ENCODE data around the gene IL1R2. TPM values are rescaled to one million over a fixed set of nuclear protein-coding genes. Genes with fewer than 3 reads are reported as not detected.

Gene IL1R2
- total RNA-seq: not detected in 2 replicates

DNA sequence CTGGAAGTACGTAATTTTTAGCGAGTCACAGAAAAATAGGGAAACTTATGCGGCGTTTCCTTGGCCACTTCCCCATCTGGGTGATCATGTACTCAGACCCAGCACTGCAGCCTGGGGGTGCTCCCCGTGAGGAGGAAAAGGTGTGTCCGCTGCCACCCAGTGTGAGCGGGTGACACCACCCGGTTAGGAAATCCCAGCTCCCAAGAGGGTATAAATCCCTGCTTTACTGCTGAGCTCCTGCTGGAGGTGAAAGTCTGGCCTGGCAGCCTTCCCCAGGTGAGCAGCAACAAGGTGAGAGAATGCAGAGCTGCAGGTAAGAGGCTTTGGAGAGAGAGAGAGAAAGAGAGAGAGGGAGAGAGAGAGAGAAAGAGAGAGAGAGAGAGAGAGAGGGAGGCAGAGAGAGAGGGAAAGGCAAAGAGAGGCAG, at the start of gene IL1R2:
Gene IL1R2 (plus strand): TSS at position 240 of the 425 bp plus-strand sequence. CDS start 16,616 bp downstream, outside the sequence.
- no peak for DNase-seq (ENCODE audit: extremely low read depth, low read depth, low spot score)

DNA sequence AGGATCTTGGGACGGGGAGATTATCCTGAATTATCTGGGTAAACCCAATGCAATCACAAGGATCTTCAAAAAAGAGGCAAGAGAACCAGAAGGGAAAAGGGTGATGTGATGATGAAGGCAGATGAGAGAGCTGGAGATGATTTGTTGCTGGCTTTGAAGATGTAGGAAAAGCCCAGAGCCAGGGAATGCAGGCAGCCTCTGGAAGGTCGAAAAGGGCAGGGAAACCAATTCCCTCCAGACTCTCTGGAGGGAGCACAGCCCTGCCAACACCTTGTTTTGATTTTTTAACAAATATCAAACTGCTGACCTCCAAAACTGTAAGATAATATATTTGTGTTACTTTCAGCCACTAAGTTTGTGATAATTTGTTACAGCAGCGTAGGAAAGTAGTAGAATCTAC, 48.9 kb upstream of the IL1R2 start:
- no peak for DNase-seq (ENCODE audit: extremely low read depth, low read depth, low spot score)

- no peak for DNase-seq (ENCODE audit: extremely low read depth, low read depth, low spot score)
Observed at GRCh38 chr2:101946372-101947039, 45.3 kb upstream of the IL1R2 start.

- no peak for DNase-seq (ENCODE audit: extremely low read depth, low read depth, low spot score)
Observed at GRCh38 chr2:101947374-101947773, 44.4 kb upstream of the IL1R2 start.

DNA sequence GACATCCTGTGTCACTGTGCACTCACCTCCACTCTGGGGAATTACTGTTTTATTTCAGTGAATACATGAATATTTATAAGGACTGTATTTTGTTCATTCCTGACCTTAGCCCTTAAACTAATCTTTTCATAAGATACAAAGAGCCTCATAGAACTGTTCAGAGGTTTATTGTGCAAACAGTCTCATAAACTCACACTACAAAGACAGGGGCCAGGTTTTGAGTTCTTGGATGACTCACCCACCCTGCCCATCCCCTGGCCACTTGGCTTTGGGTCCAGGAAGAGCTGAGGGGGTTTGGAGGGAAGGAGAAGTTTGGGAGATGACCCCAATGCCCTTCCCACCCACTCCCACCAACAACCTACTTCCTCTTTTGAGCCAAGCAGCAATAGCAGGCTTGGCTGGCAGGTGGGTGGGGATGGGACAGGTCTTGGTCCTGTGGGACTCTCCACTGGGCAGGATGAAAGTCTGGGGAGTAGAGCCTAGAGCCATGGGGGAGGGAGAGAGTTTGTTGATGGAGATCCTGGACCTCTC, 43.1 kb upstream of the IL1R2 start:
- DNase-seq (ENCODE audit: extremely low read depth, low read depth, low spot score): no peak

- DNase-seq (ENCODE audit: extremely low read depth, low read depth, low spot score): no peak
Observed at GRCh38 chr2:101949304-101949703, 42.5 kb upstream of the IL1R2 start.

- DNase-seq (ENCODE audit: extremely low read depth, low read depth, low spot score): no peak
Observed at GRCh38 chr2:101951296-101951695, 40.5 kb upstream of the IL1R2 start.

DNA sequence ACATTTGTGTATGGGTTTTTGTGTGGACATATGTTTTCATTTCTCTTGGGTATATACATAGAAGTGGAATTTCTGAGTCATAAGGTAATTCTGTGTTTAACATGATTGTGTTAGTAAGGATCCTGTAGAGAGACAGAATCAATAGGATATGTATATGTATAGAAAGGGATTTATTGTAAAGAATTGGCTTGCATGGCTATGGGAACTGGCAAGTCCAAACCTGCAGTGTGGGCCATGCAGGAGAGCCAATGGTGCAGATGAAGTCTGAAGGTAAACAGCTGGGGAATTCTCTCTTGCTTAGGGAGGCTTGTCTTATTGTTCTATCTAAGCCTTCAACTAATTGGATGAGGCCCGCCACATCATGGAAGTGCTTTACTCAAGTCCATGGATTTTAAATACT, 39.2 kb upstream of the IL1R2 start:
- DNase-seq (ENCODE audit: extremely low read depth, low read depth, low spot score): no peak

DNA sequence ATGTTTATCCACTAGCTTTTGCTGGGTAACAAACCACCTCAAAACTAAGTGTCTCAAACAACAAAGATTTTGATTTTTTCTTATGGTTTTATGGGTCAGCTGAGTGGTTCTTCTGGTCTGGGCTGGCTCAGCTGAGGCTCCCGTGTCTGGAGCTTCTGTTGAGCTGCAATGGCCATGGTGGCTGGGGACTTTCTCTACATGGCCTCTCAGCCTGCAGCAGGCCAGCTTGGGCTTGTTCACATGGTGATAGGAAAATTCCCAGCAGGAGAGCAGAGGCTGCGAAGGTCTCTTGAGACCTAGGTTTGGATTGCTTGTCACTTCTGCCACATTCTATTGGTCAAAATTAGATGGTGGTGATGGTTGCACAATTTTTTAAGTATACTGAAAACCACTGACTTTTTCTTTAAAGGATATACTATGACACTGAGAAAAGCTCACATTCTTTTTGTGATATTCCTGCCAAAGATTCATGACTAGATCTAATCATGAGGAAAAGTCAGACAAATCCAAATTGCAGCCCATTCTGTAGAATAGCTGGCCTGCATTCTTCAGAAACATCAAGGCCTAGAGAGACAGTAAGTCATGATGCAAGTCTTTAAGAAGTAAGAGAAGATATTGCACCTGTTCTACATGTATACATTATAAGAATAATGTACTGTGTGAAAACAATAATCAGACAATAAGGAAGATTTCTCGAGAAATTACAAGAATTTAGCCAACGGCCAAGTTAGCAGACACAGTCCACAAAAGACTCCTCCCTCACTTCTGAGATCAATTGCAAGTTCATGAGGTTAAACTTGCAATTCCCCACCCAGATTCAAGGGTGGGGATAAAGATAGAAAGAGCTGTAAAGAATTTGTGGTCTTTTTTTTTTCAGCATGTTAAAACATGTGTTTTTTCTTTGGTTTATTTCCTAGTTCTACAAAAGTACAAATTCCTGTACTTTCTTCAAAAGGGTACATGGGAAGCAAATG, 35.0 kb upstream of the IL1R2 start:
- DNase-seq (ENCODE audit: extremely low read depth, low read depth, low spot score): no peak

GRCh38 chr2:101958061-101958460, 33.7 kb upstream of the IL1R2 start:
- DNase-seq (ENCODE audit: extremely low read depth, low read depth, low spot score): no peak

GRCh38 chr2:101960819-101961337, 30.9 kb upstream of the IL1R2 start:
- DNase-seq (ENCODE audit: extremely low read depth, low read depth, low spot score): no peak

DNA sequence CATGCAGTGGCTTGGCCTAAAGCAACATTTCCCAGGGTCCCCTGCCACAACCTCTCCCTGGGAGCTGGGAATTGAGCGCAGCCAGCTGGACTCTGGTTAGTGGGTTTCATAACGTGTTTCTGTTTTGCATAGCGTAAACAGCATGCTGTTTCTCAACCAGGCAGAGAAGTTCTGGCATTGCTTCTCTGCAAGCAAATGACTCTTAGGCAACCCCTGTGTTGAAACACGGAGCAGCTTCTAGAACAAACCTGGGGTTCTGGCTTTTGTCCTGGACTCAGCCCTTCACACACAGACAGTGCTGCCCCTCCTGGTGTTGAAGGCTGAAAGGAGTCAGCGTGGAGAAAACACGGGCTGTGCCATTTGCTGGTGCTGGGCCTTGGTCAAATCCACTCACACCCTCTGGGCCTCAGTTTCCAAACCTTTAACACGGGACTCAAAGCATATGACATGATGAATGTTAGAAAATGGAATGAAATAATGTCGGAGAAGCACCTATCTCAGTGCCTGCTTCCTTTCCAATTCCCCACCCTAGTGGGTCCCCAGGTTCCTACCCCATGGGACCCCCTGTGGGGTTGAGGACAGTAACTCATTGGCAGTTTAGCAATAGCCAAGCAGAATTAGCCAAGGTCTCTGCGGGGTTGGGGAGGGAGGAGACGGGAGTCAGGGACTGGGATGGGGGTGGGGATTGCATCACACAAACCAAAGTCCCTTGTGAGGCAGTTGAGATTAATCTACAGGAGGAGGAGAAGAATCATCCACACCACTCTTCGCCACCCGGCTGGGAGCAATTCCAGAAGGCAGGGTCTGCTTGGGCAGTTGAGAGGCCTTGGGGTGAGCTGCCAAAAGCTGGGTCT, 30.2 kb upstream of the IL1R2 start:
- no peak for DNase-seq (ENCODE audit: extremely low read depth, low read depth, low spot score)

DNA sequence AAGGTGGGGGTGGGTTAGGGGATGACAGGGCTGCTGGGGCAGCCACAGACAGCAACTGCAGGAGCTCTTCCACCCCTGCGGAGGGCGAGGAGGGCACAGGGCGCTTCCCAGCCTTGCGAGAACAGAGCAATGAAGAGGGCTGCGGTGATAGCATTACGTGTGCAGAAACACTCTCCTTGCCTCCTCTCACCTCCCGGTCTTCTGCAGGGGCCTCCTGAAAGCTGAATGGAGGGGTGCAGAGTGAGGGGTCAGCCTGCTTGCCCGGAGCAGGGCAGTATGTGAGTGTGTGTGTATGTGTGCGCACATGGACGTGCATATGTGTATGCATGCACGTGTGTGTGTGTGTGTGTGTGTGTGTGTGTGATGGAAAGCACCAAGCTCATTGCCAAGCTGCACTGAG, 29.5 kb upstream of the IL1R2 start:
- no peak for DNase-seq (ENCODE audit: extremely low read depth, low read depth, low spot score)

- no peak for DNase-seq (ENCODE audit: extremely low read depth, low read depth, low spot score)
Observed at GRCh38 chr2:101963198-101963597, 28.6 kb upstream of the IL1R2 start.

GRCh38 chr2:101967826-101968513, 23.8 kb upstream of the IL1R2 start:
- no peak for DNase-seq (ENCODE audit: extremely low read depth, low read depth, low spot score)

DNA sequence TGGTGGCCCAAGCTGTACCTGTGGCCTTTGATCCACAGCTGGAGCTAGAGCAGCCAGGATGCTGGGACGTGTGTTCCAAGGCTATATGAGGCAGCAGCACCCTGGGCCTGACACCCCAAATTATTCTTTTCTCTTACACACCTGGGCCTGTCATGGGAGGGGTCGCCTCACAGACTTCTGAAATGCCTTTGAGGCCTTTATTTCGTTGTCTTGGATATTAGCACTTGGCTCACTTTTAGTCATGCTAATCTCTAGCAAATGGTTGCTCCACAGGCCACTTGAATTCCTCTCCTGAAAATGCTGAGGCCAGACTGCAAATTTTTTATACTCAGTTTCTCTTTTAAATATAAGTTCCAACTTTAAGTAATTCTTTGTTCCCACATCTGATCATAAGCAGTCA, 22.0 kb upstream of the IL1R2 start:
- DNase-seq (ENCODE audit: extremely low read depth, low read depth, low spot score): no peak

DNA sequence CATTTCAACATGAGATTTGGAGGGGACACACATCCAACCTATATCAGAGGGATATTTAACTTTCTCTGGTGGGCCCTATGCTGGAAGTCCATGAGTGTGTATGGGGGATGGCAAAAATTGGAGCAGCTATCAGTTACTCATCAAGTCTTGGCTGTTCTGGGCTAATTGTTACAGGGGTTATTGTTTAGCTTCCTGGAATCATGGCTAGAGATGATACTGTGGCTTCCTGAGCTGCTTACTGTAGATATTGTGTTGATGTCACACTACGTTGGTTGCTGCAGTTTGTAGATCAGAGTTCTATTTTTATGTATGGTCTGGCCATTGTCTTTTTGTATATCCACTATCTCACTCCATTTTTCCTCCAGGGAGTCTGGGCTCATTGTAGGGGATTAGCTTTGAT, 20.9 kb upstream of the IL1R2 start:
- no peak for DNase-seq (ENCODE audit: extremely low read depth, low read depth, low spot score)

DNA sequence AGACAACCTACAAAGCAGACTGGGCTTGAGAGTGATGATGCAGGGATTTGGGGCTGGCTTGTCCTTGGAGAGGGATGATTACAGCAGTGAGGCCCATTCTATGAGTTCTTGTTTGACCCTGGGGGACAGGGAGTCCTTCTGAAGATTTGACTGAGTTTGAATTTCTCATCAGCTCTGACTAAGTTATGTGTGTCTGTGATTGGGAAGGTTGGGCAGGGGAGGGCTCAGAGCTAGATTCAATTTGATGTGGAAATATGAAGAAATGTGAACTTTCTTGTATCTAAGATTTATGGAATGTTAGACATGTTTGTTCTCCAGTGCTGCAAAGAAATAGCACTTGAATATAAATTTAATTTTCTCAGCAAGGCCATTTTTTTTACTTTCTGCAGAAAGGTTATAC, 19.9 kb upstream of the IL1R2 start:
- DNase-seq (ENCODE audit: extremely low read depth, low read depth, low spot score): no peak

DNA sequence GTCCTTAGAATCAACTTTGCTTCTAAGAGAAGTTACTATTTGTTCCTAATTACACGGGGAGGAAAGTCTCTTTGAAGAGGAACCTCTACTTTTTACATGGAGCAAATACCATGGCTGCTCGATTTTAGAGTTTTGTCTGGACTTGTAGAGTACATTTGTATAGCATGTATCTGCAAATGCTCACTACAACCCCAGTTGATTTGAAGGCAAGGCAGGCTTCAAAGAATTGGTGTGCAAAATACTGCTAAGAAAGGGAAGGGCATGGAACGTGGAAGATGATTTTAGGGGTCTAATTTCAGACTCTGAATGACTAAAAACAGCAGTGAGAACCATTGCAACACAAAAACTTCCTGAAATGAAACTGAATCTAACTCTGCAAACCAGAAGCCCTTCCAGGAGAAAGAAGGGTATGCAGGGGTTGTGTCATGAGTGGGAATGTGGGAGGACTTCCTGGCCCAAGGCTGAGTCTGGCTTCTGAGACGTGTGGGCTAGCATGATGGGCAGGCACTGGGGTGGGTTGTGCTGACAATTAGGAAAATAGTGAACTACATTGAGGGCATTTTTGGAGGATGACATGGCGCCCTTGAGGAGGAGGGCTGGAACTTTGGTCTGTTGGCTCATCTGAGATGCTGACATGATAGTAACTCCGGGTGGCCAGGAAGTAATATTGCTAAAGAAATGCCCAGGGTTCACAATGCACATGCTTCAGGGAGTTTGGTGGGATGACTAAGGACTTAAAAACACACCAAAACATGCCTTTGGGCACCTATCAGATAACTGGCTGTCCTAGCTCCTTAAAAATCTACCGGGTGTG, 18.9 kb upstream of the IL1R2 start:
- no peak for DNase-seq (ENCODE audit: extremely low read depth, low read depth, low spot score)
